A673 (cell line): ENCODE measurements around the gene SEMA6A.

Experiments used
- CTCF ChIP-seq: fragments of 300-800, 200-600 bp; sonication (generic); conservative IDR thresholded peaks from 2 replicates; pipeline ENCODE4 v1.5.1; 2017; ENCODE audit warnings: low read depth, mild to moderate bottlenecking, antibody characterized with exemption, low read length, moderate library complexity, mixed read lengths
- EZH2 ChIP-seq: fragments of 200-600 bp; sonication (generic); IDR thresholded peaks from 2 replicates; pipeline ENCODE4 v1.6.1; 2017; ENCODE audit warnings: borderline replicate concordance, low read depth, mild to moderate bottlenecking, mixed read lengths, antibody characterized with exemption, low read length; ENCODE audit not compliant: poor library complexity, severe bottlenecking

- TF ChIP-seq CTCF (no peak), EZH2 (no peak)
These were observed 4.1 kb upstream of the SEMA6A start for GRCh38 chr5:116578676-116579075.
